Measurements from ENCODE around the gene ZNF287. TPM values are rescaled to one million over a fixed set of nuclear protein-coding genes. Genes with fewer than 3 reads are reported as not detected.
"Not testable (repeated sequence)": the region's sequence is repeated elsewhere in the genome, so short reads cannot be mapped to it uniquely, and the experiment has no call there.

ZNF287 gene
- total RNA-seq, 2 donors from 2014 or later: 2.9 to 3.3 TPM

DNA sequence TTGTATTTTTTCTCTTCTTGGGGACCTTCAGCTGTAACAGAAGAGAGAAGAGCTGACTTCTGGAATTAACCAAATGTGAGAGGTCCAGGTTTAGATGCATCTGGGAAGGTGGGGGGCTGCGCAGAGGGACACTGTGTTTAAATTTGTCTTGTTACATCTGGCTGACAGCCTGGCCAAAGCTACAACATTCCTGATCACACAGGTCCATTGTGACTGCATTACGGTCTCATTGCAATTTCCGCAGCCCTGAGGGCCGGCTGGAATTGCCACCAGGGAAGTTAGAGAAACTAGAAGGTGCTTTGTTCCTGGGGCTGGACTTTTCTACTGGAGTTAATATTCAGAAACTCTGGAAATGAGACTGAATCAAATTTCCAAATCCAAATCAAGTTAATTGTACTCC, 39.1 kb downstream of the ZNF287 start:
- no peak overlapping the region for H3K9ac ChIP-seq (ENCODE audit: low read depth in 2 of 2, low read length in 2 of 2)
- no peaks in the 10 kb centered on the region for H3K4me1 ChIP-seq
- no peak for DNase-seq
- H3K36me3 ChIP-seq: no peaks in the 10 kb centered on the region
- intact Hi-C loops (cut with DNase I): loop anchor here (10.0 kb wide), 1 partner anchor 165 kb away; no protein-coding TSS in a partner anchor
- H3K27me3 ChIP-seq: no peaks in the 10 kb centered on the region
- no peak overlapping the region for H3K27ac ChIP-seq
- H3K4me3 ChIP-seq: no peak overlapping the region
- TF ChIP-seq, protein P1, sequence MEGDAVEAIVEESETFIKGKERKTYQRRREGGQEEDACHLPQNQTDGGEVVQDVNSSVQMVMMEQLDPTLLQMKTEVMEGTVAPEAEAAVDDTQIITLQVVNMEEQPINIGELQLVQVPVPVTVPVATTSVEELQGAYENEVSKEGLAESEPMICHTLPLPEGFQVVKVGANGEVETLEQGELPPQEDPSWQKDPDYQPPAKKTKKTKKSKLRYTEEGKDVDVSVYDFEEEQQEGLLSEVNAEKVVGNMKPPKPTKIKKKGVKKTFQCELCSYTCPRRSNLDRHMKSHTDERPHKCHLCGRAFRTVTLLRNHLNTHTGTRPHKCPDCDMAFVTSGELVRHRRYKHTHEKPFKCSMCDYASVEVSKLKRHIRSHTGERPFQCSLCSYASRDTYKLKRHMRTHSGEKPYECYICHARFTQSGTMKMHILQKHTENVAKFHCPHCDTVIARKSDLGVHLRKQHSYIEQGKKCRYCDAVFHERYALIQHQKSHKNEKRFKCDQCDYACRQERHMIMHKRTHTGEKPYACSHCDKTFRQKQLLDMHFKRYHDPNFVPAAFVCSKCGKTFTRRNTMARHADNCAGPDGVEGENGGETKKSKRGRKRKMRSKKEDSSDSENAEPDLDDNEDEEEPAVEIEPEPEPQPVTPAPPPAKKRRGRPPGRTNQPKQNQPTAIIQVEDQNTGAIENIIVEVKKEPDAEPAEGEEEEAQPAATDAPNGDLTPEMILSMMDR (IDR thresholded peaks at IDR 0.05): no peak
- no peaks in the 10 kb centered on the region for H3K9me3 ChIP-seq

DNA sequence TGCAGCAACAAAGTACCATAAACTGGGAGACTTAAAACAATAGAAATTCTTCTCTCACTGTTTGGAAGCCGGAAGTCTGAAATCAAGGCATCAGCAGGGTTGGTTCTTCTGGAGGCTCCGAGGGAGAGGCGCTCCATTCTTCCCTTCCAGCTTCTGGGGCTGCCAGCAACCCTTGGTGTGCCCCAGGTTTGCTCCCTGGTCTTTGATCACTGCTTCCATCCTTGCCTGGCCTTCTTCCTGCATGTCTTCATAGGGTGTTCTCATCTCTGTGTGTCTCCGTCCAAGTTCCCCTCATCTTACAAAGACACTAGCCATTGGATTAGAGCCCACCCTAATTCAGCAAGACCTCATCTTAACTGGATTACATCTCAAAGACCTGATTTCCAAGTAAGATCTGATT, 41.7 kb downstream of the ZNF287 start:
- no peaks in the 10 kb centered on the region for H3K4me1 ChIP-seq
- H3K27ac ChIP-seq: no peak overlapping the region
- no peaks in the 10 kb centered on the region for H3K36me3 ChIP-seq
- no peaks in the 10 kb centered on the region for H3K9me3 ChIP-seq
- H3K4me3 ChIP-seq: no peak overlapping the region
- H3K9ac ChIP-seq (ENCODE audit: low read depth in 2 of 2, low read length in 2 of 2): no peak overlapping the region
- intact Hi-C loops (cut with DNase I): loop anchor here (10.0 kb wide), 1 partner anchor 162 kb away; no protein-coding TSS in a partner anchor
- no peak for DNase-seq
- TF ChIP-seq, protein P1 (IDR thresholded peaks at IDR 0.05): no peak
- no peaks in the 10 kb centered on the region for H3K27me3 ChIP-seq

DNA sequence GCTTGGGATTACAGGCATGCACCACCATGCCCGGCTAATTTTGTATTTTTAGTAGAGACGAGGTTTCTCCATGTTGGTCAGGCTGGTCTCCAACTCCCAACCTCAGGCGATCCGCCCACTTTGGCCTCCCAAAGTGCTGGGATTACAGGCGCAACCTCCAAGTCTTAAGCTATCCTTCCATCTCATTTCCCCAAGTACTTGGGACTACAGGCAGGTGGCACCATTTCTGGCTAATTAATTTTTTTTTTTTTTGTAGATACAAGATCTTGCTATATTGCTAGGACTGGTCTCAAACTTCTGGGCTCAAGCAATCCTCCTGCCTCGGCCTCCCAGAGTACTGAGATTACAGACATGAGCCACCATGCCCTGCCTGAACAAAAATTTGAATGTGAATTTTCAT, 43.4 kb downstream of the ZNF287 start:
- intact Hi-C loops (cut with DNase I): loop anchor here (10.0 kb wide), 1 partner anchor 161 kb away; no protein-coding TSS in a partner anchor
- H3K9me3 ChIP-seq; H3K9ac ChIP-seq (ENCODE audit: low read depth in 2 of 2, low read length in 2 of 2); H3K4me1 ChIP-seq; H3K4me3 ChIP-seq; H3K36me3 ChIP-seq; DNase-seq; H3K27me3 ChIP-seq; H3K27ac ChIP-seq: not testable (repeated sequence)

DNA sequence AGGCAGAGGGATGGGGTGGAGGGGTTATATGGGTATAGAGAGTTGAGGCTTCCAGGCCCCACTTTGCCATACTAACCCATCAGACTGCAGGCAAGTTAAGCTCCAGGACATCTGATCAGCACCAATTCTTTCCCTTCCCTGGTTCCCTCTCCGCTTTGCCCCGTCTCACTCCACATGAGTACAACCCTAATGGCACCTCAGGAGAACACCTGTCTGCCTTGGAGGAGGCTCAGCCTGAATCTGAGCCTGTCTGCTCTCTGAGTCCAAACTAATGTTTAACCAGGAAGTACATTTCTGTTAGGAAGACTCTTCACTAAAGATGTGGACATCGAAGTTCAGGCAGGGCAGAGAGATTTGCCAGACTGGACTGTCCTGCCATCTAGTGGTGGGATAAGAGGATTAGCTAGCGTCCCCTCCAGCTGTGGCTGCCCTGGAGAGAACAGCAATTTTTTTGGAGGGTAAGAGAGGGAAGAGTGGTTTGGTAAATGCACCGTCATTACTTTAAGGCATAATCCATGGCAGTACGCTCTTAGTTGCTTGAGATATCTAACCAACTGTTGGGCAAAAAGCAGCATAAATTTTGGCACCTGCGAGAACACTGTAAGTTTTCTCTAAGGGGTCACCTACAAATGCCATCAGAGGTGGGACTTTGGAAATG, 47.8 kb downstream of the ZNF287 start:
- H3K4me1 ChIP-seq: no peaks in the 10 kb centered on the region
- TF ChIP-seq, protein P1 (IDR thresholded peaks at IDR 0.05): peak; percentile 84
- H3K27ac ChIP-seq: no peak overlapping the region
- DNase-seq: peak; percentile 84
- intact Hi-C loops (cut with DNase I): loop anchor here (10.0 kb wide), 1 partner anchor 156 kb away; no protein-coding TSS in a partner anchor
- H3K4me3 ChIP-seq: no peak overlapping the region
- H3K9me3 ChIP-seq: no peaks in the 10 kb centered on the region
- no peaks in the 10 kb centered on the region for H3K27me3 ChIP-seq
- H3K9ac ChIP-seq (ENCODE audit: low read depth in 2 of 2, low read length in 2 of 2): peak overlapping the region in 1 of 2 donors; percentile 46
- H3K36me3 ChIP-seq: no peaks in the 10 kb centered on the region

DNA sequence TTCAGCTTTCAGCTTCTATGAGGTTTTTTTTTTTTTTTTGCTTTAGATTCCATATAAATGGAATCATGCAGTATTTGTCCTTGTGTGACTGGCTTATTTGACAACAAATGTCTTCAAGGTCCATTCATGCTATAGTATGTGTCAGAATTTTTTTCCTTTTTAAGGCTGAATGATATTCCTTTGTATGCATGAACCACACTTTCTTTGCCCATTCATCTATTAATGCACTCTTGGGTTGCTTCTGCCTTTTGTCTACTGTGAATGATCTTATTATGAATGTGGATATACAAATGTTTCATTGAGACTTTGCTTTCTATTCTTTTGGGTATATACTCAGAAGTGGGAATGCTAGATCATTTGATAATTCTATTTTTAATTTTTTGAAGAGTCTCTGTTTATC, 50.0 kb downstream of the ZNF287 start:
- Histone ChIP-seq H3K4me3 (no peak overlapping the region), H3K9ac (ENCODE audit: low read depth in 2 of 2, low read length in 2 of 2) (no peak overlapping the region), H3K27me3 (no peaks in the 10 kb centered on the region), H3K4me1 (no peaks in the 10 kb centered on the region), H3K27ac (no peak overlapping the region), H3K9me3 (no peaks in the 10 kb centered on the region), H3K36me3 (no peaks in the 10 kb centered on the region)
- DNase-seq: no peak
- intact Hi-C loops (cut with DNase I): no loop called here
- TF ChIP-seq, protein P1 (IDR thresholded peaks at IDR 0.05): no peak

DNA sequence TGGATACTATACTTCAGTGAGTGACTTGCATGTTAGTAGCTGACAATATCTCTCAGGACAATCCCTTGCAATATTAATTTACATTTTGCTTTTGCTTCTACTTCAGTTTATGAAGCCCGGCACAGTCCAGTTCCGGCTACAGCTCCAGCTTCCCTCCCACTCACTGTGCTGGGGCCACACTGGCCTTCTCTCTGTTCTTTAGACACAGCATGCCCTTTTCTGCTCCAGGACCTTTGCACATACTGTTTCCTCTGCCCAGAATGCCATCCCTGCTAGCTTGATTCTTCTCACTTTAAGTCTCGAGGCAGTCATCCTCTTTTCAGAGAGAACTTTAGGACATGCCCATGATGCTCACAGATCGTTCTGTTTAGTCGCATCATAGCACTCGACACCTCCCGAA, 51.5 kb downstream of the ZNF287 start:
- no peaks in the 10 kb centered on the region for H3K27me3 ChIP-seq
- no peak overlapping the region for H3K9ac ChIP-seq (ENCODE audit: low read depth in 2 of 2, low read length in 2 of 2)
- no peak for DNase-seq
- H3K9me3 ChIP-seq: no peaks in the 10 kb centered on the region
- H3K4me1 ChIP-seq: no peaks in the 10 kb centered on the region
- intact Hi-C loops (cut with DNase I): no loop called here
- no peak overlapping the region for H3K27ac ChIP-seq
- no peak overlapping the region for H3K4me3 ChIP-seq
- TF ChIP-seq, protein P1 (IDR thresholded peaks at IDR 0.05): no peak
- H3K36me3 ChIP-seq: no peaks in the 10 kb centered on the region

Data from colonic mucosa (tissue), 4 donors.